Activated CD4-positive, alpha-beta T cell treated with anti-CD3 and anti-CD28 coated beads, Interleukin-2, Interleukin-4, amounts not matched to agents 100 ng/mL and 50 ng/mL, durations not matched to agents 16 hours and 8 hours (primary cell): ENCODE data around the gene TUBB1.
"Not testable (repeated sequence)": the region's sequence is repeated elsewhere in the genome, so short reads cannot be mapped to it uniquely, and the experiment has no call there.

Source experiments
- DNase-seq: peaks from one replicate; pipeline ENCODE4 v3.0.0-alpha.2; 2020; ENCODE audit warnings: low spot score

The TUBB1 gene

DNA sequence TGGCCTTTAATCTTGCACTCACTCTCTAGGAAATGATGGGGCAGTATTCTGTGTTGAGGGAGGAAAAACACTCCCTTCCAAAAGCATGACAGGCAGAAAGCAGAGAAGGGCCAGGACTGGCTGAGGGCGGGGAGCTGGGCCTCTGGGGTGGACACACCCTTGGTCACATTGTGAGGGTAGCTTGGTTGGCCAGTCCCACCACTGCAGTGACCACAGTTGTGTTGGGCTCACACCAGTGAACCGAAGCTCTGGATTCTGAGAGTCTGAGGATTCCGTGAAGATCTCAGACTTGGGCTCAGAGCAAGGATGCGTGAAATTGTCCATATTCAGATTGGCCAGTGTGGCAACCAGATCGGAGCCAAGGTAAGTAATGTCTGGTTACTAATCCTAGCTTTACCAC, at the start of gene TUBB1:
TUBB1 (plus strand) TSS at position 213 of the 400 bp plus-strand sequence; CDS start at position 307, 94 bp downstream.
- no peak for DNase-seq

DNA sequence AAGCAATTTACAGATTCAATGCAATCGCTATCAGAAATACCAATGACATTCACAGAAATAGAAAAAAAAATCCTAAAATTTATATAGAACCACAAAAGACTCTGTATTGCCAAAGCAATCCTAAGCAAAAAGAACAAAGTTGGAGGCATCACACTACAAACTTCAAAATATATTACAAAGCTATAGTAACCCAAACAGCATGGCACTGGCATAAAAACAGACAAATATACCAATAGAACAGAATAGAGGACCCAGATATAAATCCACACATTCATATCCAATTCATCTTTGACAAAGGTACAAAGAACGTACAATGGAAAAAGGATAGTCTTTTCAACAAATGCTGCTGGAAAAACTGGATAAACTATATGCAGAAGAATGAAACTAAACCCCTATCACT, 49.8 kb upstream of the TUBB1 start:
- DNase-seq: no peak

DNA sequence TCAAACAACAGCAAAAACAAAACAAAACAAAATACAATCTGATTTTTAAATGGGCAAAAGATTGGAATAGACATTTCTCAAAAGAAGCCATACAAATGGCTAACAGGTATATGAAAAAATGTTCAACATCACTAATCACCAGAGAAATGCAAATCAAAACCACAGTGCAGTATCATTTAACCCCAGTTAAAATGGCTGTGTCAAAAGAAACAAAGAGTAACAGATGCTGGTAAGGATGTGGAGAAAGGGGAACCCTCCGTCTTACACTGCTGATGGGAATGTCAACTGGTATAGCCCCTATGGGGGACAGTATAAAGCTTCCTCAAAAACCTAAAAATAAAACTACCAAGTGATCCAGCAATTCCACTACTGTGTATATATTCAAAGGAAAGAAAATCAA, 49.1 kb upstream of the TUBB1 start:
- no peak for DNase-seq

DNA sequence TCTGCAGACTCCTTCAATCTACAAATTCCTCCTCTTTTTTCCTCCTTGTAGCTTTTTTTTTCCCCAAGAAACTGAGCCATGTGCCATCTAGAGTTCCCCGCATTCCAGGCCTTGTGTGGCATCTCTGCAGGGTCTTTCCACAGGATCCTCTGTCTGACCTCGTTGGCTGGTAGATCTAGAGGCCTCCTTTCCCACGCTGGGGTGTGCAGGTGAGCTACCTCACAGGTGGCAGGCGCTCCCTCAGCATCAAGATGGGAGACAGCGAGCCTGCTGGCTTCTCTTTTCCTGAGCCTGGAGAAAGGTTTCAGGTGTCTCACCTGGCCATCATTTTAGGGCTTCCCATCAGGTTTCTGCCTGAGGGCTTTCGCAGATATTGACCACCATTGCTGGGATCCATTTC, 47.8 kb upstream of the TUBB1 start:
- no peak for DNase-seq

DNA sequence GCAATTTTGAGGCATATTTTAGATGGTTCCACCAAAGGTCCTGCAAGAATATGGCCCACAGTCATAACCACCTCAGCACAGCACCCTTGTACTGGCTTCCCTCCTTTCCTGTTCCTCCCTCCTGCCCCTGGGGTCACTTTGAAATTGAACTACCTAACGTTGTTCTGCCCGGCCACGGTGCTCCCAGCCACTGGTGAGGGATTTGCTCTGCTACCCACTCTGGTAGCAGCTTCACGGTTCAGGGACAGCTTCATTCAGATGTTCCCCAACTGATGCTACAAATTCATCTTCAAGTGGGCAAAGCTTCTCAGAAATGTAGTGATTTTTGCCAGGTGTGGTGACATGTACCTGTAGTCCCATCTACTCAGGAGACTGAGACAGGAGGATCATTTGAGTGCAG, 46.0 kb upstream of the TUBB1 start:
- no peak for DNase-seq

DNA sequence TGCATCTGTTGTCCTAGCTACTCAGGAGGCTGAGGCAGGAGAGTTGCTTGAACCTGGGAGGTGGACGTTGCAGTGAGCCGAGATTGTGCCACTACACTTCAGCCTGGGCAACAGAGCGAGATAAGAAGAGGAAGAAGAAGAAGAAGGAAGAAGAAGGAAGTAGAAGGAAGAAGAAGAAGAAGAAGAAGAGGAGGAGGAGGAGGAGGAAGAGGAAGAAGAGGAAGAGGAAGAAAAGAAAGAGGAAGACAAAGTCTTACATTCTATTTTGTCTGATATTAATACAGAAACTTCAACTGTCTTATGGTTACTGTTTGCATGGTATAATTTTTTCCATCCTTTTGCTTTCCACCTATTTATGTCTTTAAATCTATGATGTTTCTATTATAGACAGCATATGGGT, 45.4 kb upstream of the TUBB1 start:
- DNase-seq: no peak

DNA sequence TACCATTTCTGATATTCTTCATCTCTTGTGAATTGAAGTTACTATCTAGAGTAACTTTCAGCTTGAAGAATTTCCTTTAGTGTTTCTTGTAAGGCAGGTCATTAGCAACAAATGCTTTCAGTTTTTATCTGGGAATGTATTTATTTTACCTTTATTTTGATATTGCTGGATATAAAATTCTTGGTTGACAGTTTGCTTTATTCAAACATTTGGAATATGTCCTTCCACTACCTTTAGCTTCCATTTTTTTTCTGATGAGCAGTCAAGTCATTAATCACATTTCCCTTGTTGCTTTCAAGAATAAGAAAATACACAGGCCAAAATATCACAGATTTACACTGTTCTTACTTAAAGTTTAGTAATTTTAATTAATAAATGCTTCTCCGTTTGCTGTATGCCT, 43.9 kb upstream of the TUBB1 start:
- DNase-seq: no peak

DNA sequence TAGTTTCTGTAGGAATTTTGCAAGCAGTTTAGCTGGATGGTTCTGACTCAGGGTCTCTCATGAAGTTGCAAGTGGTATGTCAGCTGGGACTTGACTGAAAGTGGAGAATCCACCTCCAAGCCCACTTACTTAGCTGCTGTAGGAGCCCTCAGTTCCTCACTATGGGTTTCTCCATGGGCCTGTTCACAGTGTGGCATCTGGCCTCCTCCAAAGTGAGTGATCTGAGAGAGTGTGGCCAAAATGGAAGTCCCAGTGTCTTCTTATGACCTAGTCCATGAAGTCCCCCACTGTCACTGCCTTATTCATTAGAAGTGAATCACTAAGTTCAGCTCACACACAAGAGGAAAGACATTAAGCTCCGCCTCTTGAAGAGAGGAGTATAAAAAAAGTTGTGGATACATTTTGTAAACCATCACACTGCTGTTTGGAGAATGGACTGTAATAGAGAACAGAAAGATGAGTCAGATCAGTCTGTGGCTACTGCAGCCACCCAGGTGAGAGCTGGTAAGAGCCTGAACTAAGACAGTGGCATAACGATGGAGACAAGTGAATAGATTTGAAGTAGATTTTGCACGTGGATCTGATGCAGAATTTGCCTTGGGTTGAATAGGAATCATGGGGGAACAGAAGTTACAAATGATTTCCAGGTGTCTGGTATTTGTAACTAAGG, 43.0 kb upstream of the TUBB1 start:
- no peak for DNase-seq

DNA sequence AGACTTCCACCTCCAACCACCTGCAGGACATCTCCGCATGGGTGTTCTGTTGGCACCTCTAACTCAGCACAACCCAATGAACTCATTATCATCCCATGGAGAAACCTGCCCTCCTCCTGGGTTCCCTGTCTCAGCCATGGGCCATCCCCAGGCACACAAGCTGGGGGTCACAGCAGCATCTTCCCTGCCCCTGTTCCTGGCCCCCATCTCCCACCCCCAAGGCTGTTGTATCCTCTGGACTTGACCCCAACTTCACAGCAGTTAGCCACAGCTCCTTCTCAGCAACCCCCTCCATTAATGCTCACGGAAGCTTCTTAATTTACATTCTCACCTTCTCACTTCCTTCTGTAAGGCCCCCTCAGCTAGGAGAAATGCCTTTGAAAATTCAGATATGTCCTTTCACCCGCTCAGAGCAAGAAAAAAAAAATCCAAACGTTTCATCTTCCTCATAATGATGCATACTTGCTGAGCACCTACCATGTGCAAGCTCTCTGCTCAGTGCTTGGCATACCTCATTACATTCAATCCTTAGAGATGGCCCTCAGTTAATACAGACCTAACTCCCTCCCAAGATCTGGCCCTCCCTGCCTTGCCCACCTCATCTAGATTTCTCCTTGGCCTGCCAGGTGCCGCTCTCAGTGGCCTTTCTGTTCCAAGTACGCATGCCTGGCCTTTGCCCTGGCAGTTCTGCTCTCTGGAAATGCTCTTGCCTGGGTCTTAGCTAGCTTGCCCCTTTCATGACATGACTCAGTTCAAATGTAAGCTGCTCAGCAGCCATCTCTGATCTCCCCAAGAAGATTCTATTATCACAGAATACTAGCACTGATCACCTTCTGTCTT, 40.7 kb upstream of the TUBB1 start:
- DNase-seq: no peak

DNA sequence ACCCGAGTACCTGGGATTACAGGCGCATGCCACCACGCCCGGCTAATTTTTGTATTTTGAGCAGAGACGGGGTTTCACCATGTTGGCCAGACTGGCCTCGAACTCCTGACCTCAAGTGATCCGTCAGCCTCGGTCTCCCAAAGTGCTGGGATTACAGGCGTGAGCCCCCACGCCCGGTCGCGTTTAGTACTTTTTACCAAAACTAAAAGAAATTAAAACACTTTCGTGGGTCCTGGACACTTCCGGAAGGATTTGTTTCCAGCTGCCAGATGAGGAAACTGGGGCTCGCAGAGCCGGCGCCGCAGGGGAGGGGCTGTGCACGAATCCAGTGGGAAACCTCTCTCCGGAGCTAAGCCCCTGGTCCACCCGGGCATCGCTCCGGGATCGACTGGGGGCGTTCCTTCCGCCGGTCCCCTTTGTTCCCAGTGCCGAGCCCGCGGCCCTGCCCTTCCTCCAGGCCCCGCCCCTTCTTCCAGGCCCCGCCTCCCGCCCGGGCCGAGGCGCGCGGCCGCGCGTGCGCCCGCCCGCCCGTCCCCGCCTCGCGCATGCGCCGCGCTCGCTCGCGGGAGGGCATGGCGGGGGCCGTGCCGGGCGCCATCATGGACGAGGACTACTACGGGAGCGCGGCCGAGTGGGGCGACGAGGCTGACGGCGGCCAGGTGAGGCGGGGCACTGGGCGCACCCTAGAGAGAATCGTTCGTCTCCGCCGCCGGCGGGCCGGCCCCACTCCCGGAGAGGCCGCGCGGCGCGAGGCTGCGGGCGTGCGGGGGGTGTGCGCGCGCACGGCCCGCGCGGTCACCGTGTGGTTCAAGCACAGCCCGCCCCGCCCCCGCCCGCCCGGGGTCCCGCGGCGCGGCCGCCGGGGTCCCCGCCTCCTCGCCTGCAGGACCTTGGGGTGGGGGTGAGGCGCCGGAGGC, 38.3 kb upstream of the TUBB1 start, which contains the start of gene NELFCD:
NELFCD (plus strand) TSS at position 546 of the 917 bp plus-strand sequence; CDS start at position 600, 54 bp downstream.
- peak; percentile 91 for DNase-seq

DNA sequence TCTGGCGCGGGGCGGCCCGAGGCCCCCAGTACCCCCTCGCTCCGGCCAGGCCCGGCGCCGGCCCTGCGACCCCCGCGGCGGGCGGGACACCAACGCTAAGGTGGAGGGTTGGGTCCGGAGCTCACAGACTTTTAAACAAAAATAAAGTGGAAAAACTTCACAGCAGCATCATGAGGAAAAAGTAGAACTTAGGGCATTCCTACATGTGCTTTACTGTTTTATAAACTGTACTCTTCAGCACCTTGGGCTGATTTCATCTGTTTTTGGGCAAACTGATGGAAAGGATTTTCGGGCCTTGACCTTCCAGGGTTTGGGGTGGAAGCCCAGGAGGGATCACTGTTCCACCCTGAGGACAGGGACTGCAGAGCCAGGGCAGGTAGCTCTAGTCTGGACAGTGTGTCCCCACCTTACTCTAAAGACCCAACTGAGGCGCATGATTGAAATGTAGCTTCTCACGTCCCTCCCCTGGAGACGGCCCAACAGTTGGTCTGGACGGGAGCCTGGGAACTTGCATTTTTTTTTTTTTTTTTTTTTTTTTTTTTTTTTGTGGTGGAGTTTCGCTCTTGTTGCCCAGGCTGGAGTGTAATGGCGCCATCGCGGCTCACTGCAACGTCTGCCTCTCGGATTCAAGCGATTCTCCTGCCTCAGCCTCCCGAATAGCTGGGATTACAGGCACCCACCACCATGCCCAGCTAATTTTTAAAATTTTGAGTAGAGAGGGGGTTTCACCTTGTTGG, 37.4 kb upstream of the TUBB1 start:
- DNase-seq: no peak

DNA sequence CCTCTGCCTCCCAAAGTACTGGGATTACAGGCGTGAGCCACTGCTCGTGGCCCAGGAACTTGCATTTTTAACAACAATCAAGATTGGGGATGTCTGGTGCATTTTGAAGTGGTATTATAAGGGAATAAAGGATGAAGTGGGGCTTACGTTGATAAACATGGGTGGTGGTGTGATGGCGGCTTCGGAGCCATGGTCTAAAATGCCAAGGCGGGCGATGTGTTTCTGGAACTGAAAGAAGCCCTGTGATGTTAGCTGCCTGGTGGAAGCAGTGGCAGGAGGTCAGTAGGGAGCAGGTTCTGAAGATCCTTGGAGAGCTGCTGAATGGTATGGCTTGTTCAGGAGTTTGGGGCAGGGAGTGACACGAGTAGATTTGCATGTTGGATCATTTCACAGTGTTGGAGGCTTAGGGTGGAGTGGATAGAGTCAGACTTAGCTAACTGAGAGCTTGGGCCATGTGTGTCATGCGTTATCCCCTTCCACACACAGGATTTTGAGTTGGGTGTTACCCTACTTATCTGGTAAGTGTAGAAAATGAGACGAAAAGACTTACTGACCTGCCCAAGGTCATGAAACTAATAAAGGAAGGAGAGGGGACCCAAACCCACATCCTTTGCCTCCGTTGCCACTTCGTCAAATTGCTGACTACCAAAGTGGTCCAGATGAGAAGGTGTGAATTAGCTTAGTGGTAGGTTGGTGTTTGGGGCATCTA, 36.7 kb upstream of the TUBB1 start:
- DNase-seq: peak; percentile 49

DNA sequence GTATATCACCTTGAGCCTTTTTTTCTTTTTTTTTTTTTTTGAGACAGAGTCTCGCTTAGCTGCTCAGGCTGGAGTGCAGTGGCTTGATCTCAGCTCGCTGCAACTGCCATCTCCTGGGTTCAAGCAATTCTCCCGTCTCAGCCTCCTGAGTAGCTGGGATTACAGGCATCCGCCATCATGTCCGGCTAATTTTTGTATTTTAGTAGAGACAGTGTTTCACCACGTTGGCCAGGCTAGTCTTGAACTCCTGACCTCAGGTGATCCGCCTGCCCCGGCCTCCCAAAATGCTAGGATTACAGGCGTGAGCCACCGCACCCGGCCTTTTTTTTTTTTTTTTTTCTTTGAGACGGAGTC, 36.1 kb upstream of the TUBB1 start:
- not testable (repeated sequence) for DNase-seq

DNA sequence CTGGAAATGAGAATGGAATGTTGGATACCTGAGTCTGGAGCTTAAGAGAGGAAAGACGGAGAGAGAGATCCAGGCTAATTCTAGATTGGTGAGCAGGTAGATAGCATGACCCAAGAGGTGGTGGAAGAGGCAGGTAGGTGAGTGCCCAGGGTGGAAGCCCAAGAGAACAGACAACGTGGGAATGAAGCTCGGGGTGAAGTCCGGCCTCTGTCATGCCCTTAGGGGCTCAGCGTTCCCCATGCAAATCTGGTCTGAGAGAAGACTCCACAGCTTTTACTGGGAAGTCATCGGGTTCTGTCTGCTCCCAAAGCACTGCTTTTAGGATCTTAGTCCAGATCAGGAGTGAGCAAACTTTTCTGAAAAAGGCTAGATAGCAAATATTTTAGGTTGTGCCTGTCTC, 34.5 kb upstream of the TUBB1 start:
- DNase-seq: no peak

DNA sequence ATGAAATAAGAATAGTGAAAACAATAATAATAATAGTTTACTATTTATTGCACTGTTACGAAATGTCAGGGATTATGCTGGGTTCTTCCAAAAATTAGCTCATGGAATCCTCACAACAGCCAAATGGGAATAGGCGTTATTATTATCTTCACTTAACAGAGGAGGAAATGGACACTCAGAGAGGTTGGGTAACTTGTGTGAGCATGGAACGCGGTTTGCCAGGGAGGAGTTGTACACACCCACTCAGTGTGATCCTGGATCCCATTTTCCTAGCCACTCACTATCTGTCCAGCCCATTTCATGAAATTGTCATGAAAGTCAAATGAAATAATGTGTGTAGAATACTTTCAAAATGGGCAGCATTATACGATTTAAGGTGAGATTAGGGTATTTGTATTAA, 33.6 kb upstream of the TUBB1 start:
- no peak for DNase-seq

DNA sequence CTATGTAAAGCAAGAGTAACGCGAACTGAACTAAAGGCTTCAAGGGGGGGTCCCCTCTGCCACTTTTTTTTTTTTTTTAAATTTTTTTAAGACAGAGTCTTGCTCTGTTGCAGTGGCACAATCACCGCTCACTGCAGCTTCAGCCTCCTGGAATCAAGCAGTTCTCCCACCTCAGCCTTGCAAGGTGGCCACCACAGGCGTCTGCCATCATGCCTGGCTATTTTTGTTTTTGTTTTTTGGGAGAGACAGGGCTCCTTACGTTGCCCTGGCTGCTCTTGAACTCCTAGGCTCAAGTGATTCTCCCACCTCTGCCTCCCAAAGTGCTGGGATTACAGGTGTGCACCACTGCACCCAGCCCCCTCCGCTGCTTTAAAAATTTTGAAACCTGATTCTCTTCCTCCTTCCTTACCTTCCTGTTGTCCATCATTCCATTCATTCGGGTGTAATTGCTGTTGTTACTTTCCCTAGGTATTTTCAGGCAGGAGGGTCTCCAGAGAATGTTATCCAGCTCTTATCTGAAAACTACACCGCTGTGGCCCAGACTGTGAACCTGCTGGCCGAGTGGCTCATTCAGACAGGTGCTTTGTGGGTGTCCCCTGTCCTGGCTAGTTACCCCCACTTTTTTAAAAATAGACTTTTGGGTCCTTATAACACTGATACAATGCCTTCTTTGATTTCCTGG, 32.8 kb upstream of the TUBB1 start:
- DNase-seq: no peak

DNA sequence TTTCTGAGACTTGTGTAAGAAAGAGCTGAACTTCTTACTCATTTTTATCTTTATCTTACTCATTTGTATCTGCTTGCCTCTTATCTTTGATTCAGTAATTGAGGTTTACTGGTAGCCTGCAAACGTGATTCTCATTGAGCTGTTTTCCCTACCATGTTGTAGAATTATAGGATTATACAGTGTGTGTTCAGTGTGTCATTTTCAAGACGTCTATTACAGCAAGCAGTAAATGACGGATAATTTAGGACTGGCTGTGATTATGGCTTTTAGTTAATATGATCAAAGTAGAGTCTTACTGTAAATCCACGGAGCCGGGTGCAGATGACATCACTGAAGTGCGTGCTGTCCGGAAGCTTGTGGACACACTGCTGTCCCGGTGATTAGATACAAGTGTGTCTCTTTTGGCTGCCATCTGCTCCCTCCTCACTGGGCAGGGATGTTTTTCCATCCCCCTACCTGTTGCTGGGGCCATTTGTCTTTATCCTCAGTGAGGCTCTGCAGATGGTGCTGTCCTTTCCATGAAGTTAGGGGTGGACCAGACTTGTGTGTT, 32.2 kb upstream of the TUBB1 start:
- peak; percentile 37 for DNase-seq

DNA sequence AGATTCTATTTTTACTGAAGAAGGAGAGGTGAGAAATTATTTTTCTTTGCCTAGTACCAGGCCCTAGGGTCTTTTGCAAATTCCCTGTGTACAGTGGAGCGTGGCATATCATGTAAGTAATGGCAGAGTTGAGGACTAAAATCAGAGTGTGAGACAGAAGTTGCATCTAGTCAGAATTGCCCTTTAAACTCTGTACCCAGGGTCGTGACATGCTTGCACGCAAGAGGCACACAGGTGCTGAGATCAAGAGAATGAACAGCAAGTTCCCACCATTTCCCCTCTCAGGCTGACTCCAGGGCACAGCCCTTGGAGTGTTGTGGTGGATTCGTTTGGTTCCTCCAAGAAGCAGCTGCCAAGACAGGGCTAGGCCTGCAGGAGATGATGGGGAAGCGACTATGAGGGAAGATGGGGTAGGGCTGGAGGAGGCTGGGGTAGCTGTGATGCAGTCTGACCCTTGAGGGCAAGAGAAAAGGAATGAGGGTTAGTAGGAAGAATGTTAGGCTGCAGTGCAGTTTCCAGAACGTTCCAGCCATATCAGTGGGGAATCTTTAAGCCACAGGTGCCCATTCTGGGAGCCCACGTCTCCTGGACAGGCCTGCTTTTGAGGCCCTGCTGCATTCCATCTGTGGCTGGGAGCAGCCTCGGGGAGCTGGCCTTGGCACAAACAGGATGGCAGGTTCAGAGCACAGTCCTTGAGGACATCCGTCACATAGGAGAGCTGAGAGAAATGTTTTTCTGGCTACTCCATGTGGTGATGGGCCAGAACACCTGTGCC, 31.3 kb upstream of the TUBB1 start:
- no peak for DNase-seq

DNA sequence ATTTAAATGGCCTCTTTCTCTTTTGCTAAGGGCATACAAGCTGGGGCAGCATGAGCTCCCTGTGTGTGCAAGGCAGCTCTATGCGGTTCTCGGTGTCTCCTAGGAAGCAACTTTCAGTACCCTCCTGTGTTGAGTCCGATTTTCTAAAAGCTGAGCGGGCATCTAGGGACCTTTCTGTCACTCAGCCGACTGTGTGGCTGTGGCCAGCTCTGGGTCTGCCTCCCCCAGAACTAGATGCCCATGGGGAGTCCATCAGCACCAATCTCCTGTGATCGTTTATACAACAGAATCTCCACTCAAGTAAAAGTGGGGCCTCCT, 30.7 kb upstream of the TUBB1 start:
- no peak for DNase-seq

DNA sequence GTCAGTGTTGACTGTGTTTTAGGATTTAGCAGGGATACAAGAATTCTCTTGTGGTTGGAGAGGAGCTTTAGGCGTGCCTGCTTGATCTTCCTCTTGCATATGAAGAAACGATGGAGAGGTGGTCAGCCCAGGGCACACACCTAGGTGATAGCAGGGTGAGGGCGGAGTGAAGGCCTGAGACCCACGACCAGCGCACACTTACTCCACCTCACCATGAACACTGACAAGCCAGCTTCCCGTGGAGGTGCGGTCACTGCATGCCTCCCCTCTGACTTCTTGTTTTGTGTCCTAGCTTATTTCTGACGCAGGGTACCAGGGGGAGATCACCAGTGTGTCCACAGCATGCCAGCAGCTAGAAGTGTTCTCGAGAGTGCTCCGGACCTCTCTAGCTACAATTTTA, 30.0 kb upstream of the TUBB1 start:
- no peak for DNase-seq
